Activated B cell treated with CpG ODN at 0.5 μM for 24 hours (primary cell): Measurements from ENCODE around the gene RBM10. TPM values are rescaled to one million over a fixed set of nuclear protein-coding genes. Genes with fewer than 3 reads are reported as not detected.

Experiments used
- ATAC-seq: fragments of 200-7000 bp; cut with Tn5 transposase; one replicate; pipeline ENCODE4 v1.10.0; 2021; ENCODE audit warnings: low read depth, mild to moderate bottlenecking, moderate library complexity
- CTCF ChIA-PET: fragments of 350-600 bp; sonication (Branson Sonifier 250); formaldehyde crosslinking; loops from one replicate; lab custom pipeline; 2021; ENCODE audit warnings: antibody characterized with exemption; lab: Charles Lee
- POLR2A ChIA-PET: fragments of 350-600 bp; sonication (Branson Sonifier 250); formaldehyde crosslinking; loops from one replicate; lab custom pipeline; 2021; ENCODE audit warnings: antibody characterized with exemption; lab: Charles Lee
- DNase-seq: peaks from one replicate; pipeline ENCODE4 v3.0.0; 2022
- H3K27ac Mint-ChIP-seq: one replicate; pipeline ENCODE4 v1.8.0; 2020; ENCODE audit warnings: mixed read lengths
- H3K27me3 Mint-ChIP-seq: one replicate; pipeline ENCODE4 v1.8.0; 2021; ENCODE audit warnings: mixed read lengths
- H3K36me3 Mint-ChIP-seq: one replicate; pipeline ENCODE4 v1.8.0; 2021; ENCODE audit warnings: low read depth, mixed read lengths
- H3K4me1 Mint-ChIP-seq: one replicate; pipeline ENCODE4 v1.8.0; 2021; ENCODE audit warnings: mixed read lengths
- H3K4me3 Mint-ChIP-seq: one replicate; pipeline ENCODE4 v1.8.0; 2020; ENCODE audit warnings: mild to moderate bottlenecking, mixed read lengths
- H3K9me3 Mint-ChIP-seq: one replicate; pipeline ENCODE4 v1.8.0; 2020; ENCODE audit warnings: mixed read lengths
- CTCF ChIP-seq: fragments of 200-600 bp; IDR thresholded peaks from one replicate; pipeline ENCODE4 v1.8.0; 2022; ENCODE audit warnings: antibody characterized with exemption, mild to moderate bottlenecking
- intact Hi-C: fragments of 100-400 bp; cut with micrococcal nuclease; formaldehyde crosslinking; loops from one replicate; pipeline ENCODE4 v1.15.1; 2024
- total RNA-seq: library from RNA; stranded (reverse); gene quantifications from 2 replicates; pipeline ENCODE4 v1.2.3, GENCODE V29; 2022

The RBM10 gene
- total RNA-seq, 1 donor from 2014 or later = 55.6 TPM

GRCh38 chrX:47226531-47227333 lies 81.7 kb downstream of the RBM10 start:
- H3K9me3 Mint-ChIP-seq = no peaks in the 10 kb centered on the region
- peaks cover 2% of the 10 kb centered on the region for H3K4me1 Mint-ChIP-seq
- no peak for TF ChIP-seq CTCF
- no peak for ATAC-seq
- DNase-seq = no peak
- POLR2A ChIA-PET = no interaction called here
- H3K27ac Mint-ChIP-seq = no peak overlapping the region
- H3K4me3 Mint-ChIP-seq = no peak overlapping the region
- peaks cover 63% of the 10 kb centered on the region for H3K36me3 Mint-ChIP-seq
- H3K27me3 Mint-ChIP-seq = no peaks in the 10 kb centered on the region
- CTCF ChIA-PET = no interaction called here
- intact Hi-C loops = no loop called here

- no peaks in the 10 kb centered on the region for H3K27me3 Mint-ChIP-seq
- no peak for TF ChIP-seq CTCF
- peaks cover under 1% of the 10 kb centered on the region for H3K4me1 Mint-ChIP-seq
- ChIA-PET CTCF (no interaction called here), POLR2A (no interaction called here)
- intact Hi-C loops = no loop called here
- ATAC-seq (no peak), DNase-seq (no peak)
- no peak overlapping the region for H3K27ac Mint-ChIP-seq
- peaks cover 61% of the 10 kb centered on the region for H3K36me3 Mint-ChIP-seq
- no peaks in the 10 kb centered on the region for H3K9me3 Mint-ChIP-seq
- no peak overlapping the region for H3K4me3 Mint-ChIP-seq
Observed at GRCh38 chrX:47227334-47227583, 82.2 kb downstream of the RBM10 start.

- POLR2A ChIA-PET = interaction anchor here (0.6 to 1.3 kb wide), 3 partner anchors 8 to 255 kb away, joined by 3 to 5 read pairs (median 4); no protein-coding TSS in a partner anchor
- no peaks in the 10 kb centered on the region for H3K27me3 Mint-ChIP-seq
- no peak for ATAC-seq
- CTCF ChIA-PET = no interaction called here
- H3K36me3 Mint-ChIP-seq = peaks cover 59% of the 10 kb centered on the region
- H3K27ac Mint-ChIP-seq = no peak overlapping the region
- intact Hi-C loops = no loop called here
- H3K4me3 Mint-ChIP-seq = no peak overlapping the region
- no peak for TF ChIP-seq CTCF
- DNase-seq = no peak
- H3K4me1 Mint-ChIP-seq = no peaks in the 10 kb centered on the region
- H3K9me3 Mint-ChIP-seq = no peaks in the 10 kb centered on the region
Observed at GRCh38 chrX:47228550-47229270, 83.7 kb downstream of the RBM10 start.

- ChIA-PET CTCF (no interaction called here), POLR2A (interaction anchor here (0.6 to 1.3 kb wide), 2 partner anchors 12 to 255 kb away, joined by 3 to 4 read pairs; no protein-coding TSS in a partner anchor)
- H3K27me3 Mint-ChIP-seq = no peaks in the 10 kb centered on the region
- no peak overlapping the region for H3K4me3 Mint-ChIP-seq
- peaks cover 2% of the 10 kb centered on the region for H3K4me1 Mint-ChIP-seq
- DNase-seq = no peak
- intact Hi-C loops = no loop called here
- peaks cover 51% of the 10 kb centered on the region for H3K36me3 Mint-ChIP-seq
- ATAC-seq = no peak
- no peak overlapping the region for H3K27ac Mint-ChIP-seq
- no peaks in the 10 kb centered on the region for H3K9me3 Mint-ChIP-seq
- TF ChIP-seq CTCF = no peak
Observed at GRCh38 chrX:47229427-47229826, 84.4 kb downstream of the RBM10 start.
